Measurements from ENCODE around the gene PLEKHH3. TPM values are rescaled to one million over a fixed set of nuclear protein-coding genes. Genes with fewer than 3 reads are reported as not detected.

The PLEKHH3 gene
- total and polyA plus RNA-seq, 11 donors: 17.8 to 25.9 (median 21.3) TPM

- H3K4me3 ChIP-seq: peak overlapping the region; percentile 79 to 97 (median 92)
- peaks cover 0 to 34% (median 31%) of the 10 kb centered on the region in 9 donors for H3K36me3 ChIP-seq
- peaks cover 2 to 72% (median 51%) of the 10 kb centered on the region in 12 donors for H3K4me1 ChIP-seq
- intact Hi-C loops (cut with DNase I): loop anchor here in 4 of 10 donors (2.0 to 10.0 kb wide), 3 partner anchors 61 to 98 kb away; partner anchors contain the start of genes PSMC3IP (in 2 of the 4), RETREG3 (in 1 of the 4) and TUBG1 (in 1 of the 4)
- no peaks in the 10 kb centered on the region for H3K9me3 ChIP-seq
- ATAC-seq (peak in 3 of 4 donors; percentile 5 to 19 (median 7)), DNase-seq (peak; percentile 68 to 79 (median 76))
- TF ChIP-seq POLR2A (IDR thresholded peaks at IDR 0.05): no peak
- TF ChIP-seq CTCF (IDR thresholded peaks at IDR 0.05): no peak
- peaks cover 0 to 45% (median 0%) of the 10 kb centered on the region in 9 donors for H3K27me3 ChIP-seq
- 2 to 7% (median 4%) methylated on average over 19 to 27 of the region's 27 CpGs for WGBS, 4 donors
- H3K27ac ChIP-seq: peak overlapping the region; percentile 66 to 98 (median 96)
These were observed 1.3 kb downstream of the PLEKHH3 start for GRCh38 chr17:42675348-42675964.

GRCh38 chr17:42674755-42675347, 1.9 kb downstream of the PLEKHH3 start:
- ATAC-seq: no peak
- peaks cover 0 to 50% (median 0%) of the 10 kb centered on the region in 9 donors for H3K27me3 ChIP-seq
- H3K4me1 ChIP-seq: peaks cover 2 to 69% (median 45%) of the 10 kb centered on the region in 12 donors
- H3K27ac ChIP-seq: peak overlapping the region; percentile 59 to 98 (median 96)
- DNase-seq: peak in 1 of 5 donors; percentile 64
- TF ChIP-seq POLR2A (IDR thresholded peaks at IDR 0.05): no peak
- TF ChIP-seq CTCF (IDR thresholded peaks at IDR 0.05): no peak
- intact Hi-C loops (cut with DNase I): loop anchor here in 4 of 10 donors (2.0 to 10.0 kb wide), 4 partner anchors 58 to 98 kb away; partner anchors contain the start of genes PSMC3IP (in 2 of the 4), RETREG3 (in 1 of the 4) and TUBG1 (in 1 of the 4)
- H3K4me3 ChIP-seq: peak overlapping the region; percentile 79 to 97 (median 92)
- peaks cover 0 to 39% (median 36%) of the 10 kb centered on the region in 9 donors for H3K36me3 ChIP-seq
- no peaks in the 10 kb centered on the region for H3K9me3 ChIP-seq
- 31 to 52% (median 33%) methylated on average over 5 to 9 of the region's 9 CpGs for WGBS, 4 donors

- ATAC-seq (peak in 3 of 4 donors; percentile 3 to 10 (median 10)), DNase-seq (peak; percentile 78 to 89 (median 87))
- intact Hi-C loops (cut with DNase I): loop anchor here in 3 of 10 donors (2.0 to 10.0 kb wide), 3 partner anchors 57 to 65 kb away; partner anchors contain the start of genes RETREG3 (in 1 of the 3) and TUBG1 (in 1 of the 3)
- Histone ChIP-seq H3K4me1 (peaks cover 2 to 62% (median 39%) of the 10 kb centered on the region in 12 donors), H3K27me3 (peaks cover 0 to 54% (median 0%) of the 10 kb centered on the region in 9 donors), H3K36me3 (peaks cover 0 to 46% (median 43%) of the 10 kb centered on the region in 9 donors), H3K27ac (peak overlapping the region; percentile 59 to 98 (median 96)), H3K4me3 (peak overlapping the region in 11 of 12 donors; percentile 79 to 97 (median 93)), H3K9me3 (no peaks in the 10 kb centered on the region)
- 10 to 19% (median 15%) methylated on average over 20 to 32 of the region's 32 CpGs for WGBS, 4 donors
- TF ChIP-seq CTCF (IDR thresholded peaks at IDR 0.05) (peak; percentile 24 to 67 (median 52)), POLR2A (IDR thresholded peaks at IDR 0.05) (no peak)
These were observed 2.7 kb downstream of the PLEKHH3 start for GRCh38 chr17:42673885-42674754.
